HepG2 (cell line): ENCODE results near the gene KLF16. TPM values are rescaled to one million over a fixed set of nuclear protein-coding genes. Genes with fewer than 3 reads are reported as not detected.
A peak's percentile ranks its signal among the peaks of the same experiment; 100 is the strongest.

Experiments used
- ATAC-seq: fragments of 200-7000 bp; cut with Tn5 transposase; 3 replicates; pipeline ENCODE4 v1.9.1; 2020; ENCODE audit warnings: mild to moderate bottlenecking, moderate library complexity
- BruUV-seq: library from RNA; stranded (reverse); fragments of 400-500 nt; replicated peaks from 2 replicates; lab custom pipeline; 2021; lab: Mats Ljungman, UMichigan
- CTCF ChIA-PET: fragments of 300-600 bp; formaldehyde crosslinking; extraction: SDS; loops from one replicate; lab custom pipeline; 2021; ENCODE audit warnings: low total read pairs, inconsistent platforms, low intra/inter-chr PET ratio; lab: Yijun Ruan, JAX
- POLR2A ChIA-PET: fragments of 350-600 bp; sonication (Branson Sonifier 250); formaldehyde crosslinking; loops from one replicate; lab custom pipeline; 2020; ENCODE audit warnings: antibody characterized with exemption, inconsistent platforms; lab: Yijun Ruan, JAX
- DNase-seq: peaks from one replicate; pipeline ENCODE4 v3.0.0-alpha.2; 2015; ENCODE audit warnings: low spot score
- FAIRE-seq: peaks from 3 replicates; lab custom pipeline; 2011; peaks lifted over from hg19 to GRCh38; lab: Jason Lieb, UNC
- H2AFZ ChIP-seq: one replicate; pipeline ENCODE4 v1.6.1; 2011; ENCODE audit warnings: low read length, inconsistent platforms
- H3K27ac ChIP-seq: fragments of 300-600 bp; 3 replicates; pipeline ENCODE4 v1.8.0; 2011; ENCODE audit warnings: mixed run types, mild to moderate bottlenecking, mixed read lengths, low read length, inconsistent platforms; ENCODE audit not compliant: insufficient read depth; ENCODE audit errors: extremely low read length
- H3K27me3 ChIP-seq, 2 experiments: fragments of 200-600 bp in 1 of 2; 2 replicates in 1 of 2; 3 replicates in 1 of 2; pipeline versions ENCODE4 v1.6.0 to v1.8.0; 2011; ENCODE audit warnings: low read length in 2 of 2, mild to moderate bottlenecking in 2 of 2, moderate library complexity in 2 of 2, inconsistent platforms in 1 of 2; ENCODE audit not compliant: insufficient read depth in 2 of 2, control insufficient read depth in 1 of 2
- H3K36me3 ChIP-seq, 2 experiments: fragments of 200-600 bp in 1 of 2; replicated peaks in 1 of 2; 2 replicates in 1 of 2; 3 replicates in 1 of 2; pipeline versions ENCODE4 v1.5.1 to v1.8.0; 2011; ENCODE audit warnings: low read length in 2 of 2, inconsistent platforms in 1 of 2; ENCODE audit not compliant: insufficient read depth in 2 of 2, control insufficient read depth in 1 of 2
- H3K4me1 ChIP-seq: 2 replicates; pipeline ENCODE4 v1.5.1; 2012; ENCODE audit warnings: low read length, inconsistent platforms; ENCODE audit not compliant: insufficient read depth
- H3K4me2 ChIP-seq: 2 replicates; pipeline ENCODE4 v1.6.0; 2011; ENCODE audit warnings: low read depth, low read length, inconsistent platforms
- H3K4me3 ChIP-seq, 3 experiments: fragments of 200-600 bp in 1 of 3; sonication (generic), shearing (Covaris generic) in 1 of 3; replicated peaks in 1 of 3; 2 replicates each; pipeline ENCODE4 v1.5.1; 2011 to 2016; ENCODE audit warnings: low read length in 3 of 3, inconsistent platforms in 2 of 3, low read depth in 2 of 3, mild to moderate bottlenecking in 2 of 3, control low read depth in 1 of 3, mixed read lengths in 1 of 3; ENCODE audit not compliant: insufficient read depth in 1 of 3
- H3K79me2 ChIP-seq: one replicate; pipeline ENCODE4 v1.6.1; 2011; ENCODE audit warnings: low read length, inconsistent platforms; ENCODE audit not compliant: insufficient read depth
- H3K9ac ChIP-seq: 2 replicates; pipeline ENCODE4 v1.6.0; 2011; ENCODE audit warnings: mild to moderate bottlenecking, low read depth, low read length, inconsistent platforms; ENCODE audit not compliant: insufficient read depth
- H3K9me3 ChIP-seq: 2 replicates; pipeline ENCODE4 v1.5.1; 2012; ENCODE audit warnings: mild to moderate bottlenecking, low read length
- H4K20me1 ChIP-seq: 2 replicates; pipeline ENCODE4 v1.6.0; 2011; ENCODE audit warnings: inconsistent platforms, mild to moderate bottlenecking, low read length, moderate library complexity; ENCODE audit not compliant: insufficient read depth
- CEBPB ChIP-seq: IDR thresholded peaks from 2 replicates; pipeline ENCODE4 v1.6.1; 2011; ENCODE audit warnings: low read depth, low read length, improper control_type of control experiment, borderline replicate concordance
- ELF4 ChIP-seq: sonication (generic); formaldehyde crosslinking; IDR thresholded peaks from 2 replicates; pipeline ENCODE4 v1.5.0; 2020; ENCODE audit warnings: missing genetic modification reagents, mild to moderate bottlenecking, moderate library complexity, borderline replicate concordance
- KDM2A ChIP-seq: sonication (generic); formaldehyde crosslinking; IDR thresholded peaks from 2 replicates; pipeline ENCODE4 v1.4.0; 2020; ENCODE audit warnings: low read depth, missing genetic modification reagents, borderline replicate concordance
- POLR2G ChIP-seq: fragments of 200-400 bp; formaldehyde crosslinking; IDR thresholded peaks from 2 replicates; pipeline ENCODE4 v1.6.1; 2018; ENCODE audit warnings: mild to moderate bottlenecking, low read depth, low read length, moderate library complexity
- RBM22 ChIP-seq: fragments of 200-400 bp; formaldehyde crosslinking; optimal IDR thresholded peaks from 2 replicates; pipeline ENCODE3; 2017; ENCODE audit warnings: mild to moderate bottlenecking, low read length, moderate library complexity
- WGBS: methylation state at CpG from one replicate; pipeline ENCODE4 v1.1.6; 2017; ENCODE audit warnings: low lambda C conversion rate; 5-methylcytosine and 5-hydroxymethylcytosine counted together
- in situ Hi-C: cut with HindIII; loops from 2 replicates; pipeline ENCODE4 v1.10.0; 2017; ENCODE audit warnings: low pct_unique_long_range_greater_than_20kb; ENCODE audit not compliant: extremely low pct_ligation_motif_present
- intact Hi-C: fragments of 100-400 bp; cut with micrococcal nuclease; formaldehyde crosslinking; loops from one replicate; pipeline ENCODE4 v1.10.0; 2022; ENCODE audit not compliant: unreplicated experiment
- polyA plus RNA-seq, 8 experiments: library from polyadenylated mRNA; depleted of rRNA in 3 of 8; stranded (reverse) in 7 of 8; unstranded in 1 of 8; fragments of >200 nt; fragmentation: Illumina TruSeq in 4 of 8; extraction: Trizol in 4 of 8; gene quantifications; 2 replicates each; pipeline versions ENCODE4 v1.2.1 to v1.2.3, GENCODE V29; 2011 to 2016; ENCODE audit warnings: low read depth in 4 of 8, missing spikeins in 1 of 8, mixed read lengths in 1 of 8; ENCODE audit not compliant: insufficient read depth in 1 of 8
- total RNA-seq, 5 experiments: library from RNA; depleted of rRNA; stranded (reverse); fragments of >200 nt; fragmentation: Illumina TruSeq; extraction: Trizol; gene quantifications; 2 replicates each; pipeline ENCODE4 v1.2.3, GENCODE V29; 2016; ENCODE audit warnings: low read depth in 1 of 5

Gene KLF16
- total and polyA plus RNA-seq, 2 of the 13 experiments (the other 11 are each of a cell fraction or from before 2014, with no cell fraction given), result 3.5 to 6.7 TPM

- H3K36me3 ChIP-seq, result peaks cover 4 to 12% of the 10 kb centered on the region in 2 experiments; a peak in 3 of 5 replicates
- H3K9me3 ChIP-seq, result no peaks in the 10 kb centered on the region
- H3K4me2 ChIP-seq, result no peak overlapping the region
- in situ Hi-C loops (no loop called here), intact Hi-C loops (no loop called here)
- no peak overlapping the region for H3K27ac ChIP-seq
- FAIRE-seq (no peak), DNase-seq (no peak), ATAC-seq (no peak)
- POLR2A ChIA-PET, result no interaction called here
- 0 out of 2 replicates have a peak, but pooled peaks cover 3% of the 10 kb centered on the region for H4K20me1 ChIP-seq
- CTCF ChIA-PET, result no interaction called here
- BruUV-seq, result no TSS peak
- no peak overlapping the region for H2AFZ ChIP-seq
- H3K27me3 ChIP-seq, result no peaks in the 10 kb centered on the region
- H3K9ac ChIP-seq, result no peak overlapping the region
- H3K4me1 ChIP-seq, result no peaks in the 10 kb centered on the region
- H3K79me2 ChIP-seq, result peaks cover 6% of the 10 kb centered on the region
- TF ChIP-seq ELF4 (no peak), RBM22 (peak; percentile 35)
- TF ChIP-seq, all 625 proteins: peak for 1
- WGBS, result 98% methylated on average over 6 of the region's 11 CpGs
- no peak overlapping the region for H3K4me3 ChIP-seq
Observed at GRCh38 chr19:1830978-1831377, 32.4 kb downstream of the KLF16 start.

- Histone ChIP-seq H3K9me3 (no peaks in the 10 kb centered on the region), H3K4me1 (no peaks in the 10 kb centered on the region), H4K20me1 (0 out of 2 replicates have a peak, but pooled peaks cover 3% of the 10 kb centered on the region), H2AFZ (no peak overlapping the region), H3K4me3 (no peak overlapping the region), H3K79me2 (peaks cover 6% of the 10 kb centered on the region), H3K27me3 (no peaks in the 10 kb centered on the region), H3K4me2 (no peak overlapping the region), H3K36me3 (peaks cover 4 to 16% of the 10 kb centered on the region in 2 experiments; a peak in 3 of 5 replicates), H3K9ac (no peak overlapping the region), H3K27ac (no peak overlapping the region)
- ATAC-seq, result no peak
- ChIA-PET CTCF (no interaction called here), POLR2A (no interaction called here)
- no TSS peak for BruUV-seq
- in situ Hi-C loops, result no loop called here
- intact Hi-C loops, result no loop called here
- peak; percentile 63 for TF ChIP-seq CEBPB
- 0 out of 2 replicates have a peak, but pooled peaks have one; percentile 26 for TF ChIP-seq POLR2G
- TF ChIP-seq KDM2A, result no peak
- 95% methylated on average over 14 of the region's 15 CpGs for WGBS
- DNase-seq, result no peak
- no peak for FAIRE-seq
Observed at GRCh38 chr19:1830568-1830967, 32.8 kb downstream of the KLF16 start.
